Breast epithelium (tissue), 4 donors: Measurements from ENCODE around the gene KHSRP. TPM values are rescaled to one million over a fixed set of nuclear protein-coding genes. Genes with fewer than 3 reads are reported as not detected.

Experiments used
- DNase-seq, 2 donors: peaks; one replicate each; pipeline ENCODE4 v3.0.0-alpha.2; 2019; ENCODE audit warnings: low spot score in 2 of 2
- H3K27ac ChIP-seq, 2 donors: fragments of 200-600 bp; sonication (generic) in 1 of 2; one replicate each; pipeline ENCODE4 v1.5.1; 2016 to 2019; ENCODE audit warnings: mild to moderate bottlenecking in 1 of 2
- H3K27me3 ChIP-seq, 2 donors: fragments of 200-600 bp; sonication (generic) in 1 of 2; one replicate each; pipeline versions ENCODE4 v1.5.1 to v1.6.0; 2017 to 2019; ENCODE audit warnings: control low read depth in 1 of 2, mild to moderate bottlenecking in 1 of 2
- H3K36me3 ChIP-seq: fragments of 200-600 bp; one replicate; pipeline ENCODE4 v1.5.1; 2019
- H3K4me1 ChIP-seq, 2 donors: fragments of 200-600 bp; sonication (generic); one replicate each; pipeline ENCODE4 v1.5.1; 2016 to 2019; ENCODE audit warnings: control low read depth in 1 of 2
- H3K4me3 ChIP-seq, 3 donors: fragments of 200-600 bp; sonication (generic); 1 replicate in 2 of 3; 2 replicates in 1 of 3; pipeline ENCODE4 v1.5.1; 2016 to 2019; ENCODE audit warnings: mild to moderate bottlenecking in 3 of 3, moderate library complexity in 2 of 3
- H3K9me3 ChIP-seq, 2 donors: fragments of 200-600 bp; sonication (generic) in 1 of 2; one replicate each; pipeline ENCODE4 v1.5.1; 2016 to 2019; ENCODE audit warnings: control low read depth in 1 of 2
- CTCF ChIP-seq, 3 donors: fragments of 450-650 bp; IDR thresholded peaks; one replicate each; pipeline ENCODE4 v1.5.1; 2016 to 2017; ENCODE audit warnings: antibody characterized with exemption in 3 of 3, mild to moderate bottlenecking in 3 of 3, moderate library complexity in 3 of 3
- POLR2A ChIP-seq: fragments of 450-650 bp; IDR thresholded peaks from one replicate; pipeline ENCODE4 v1.6.1; 2016; ENCODE audit warnings: antibody characterized with exemption, mild to moderate bottlenecking, moderate library complexity
- POLR2AphosphoS5 ChIP-seq, 3 donors: sonication (generic); formaldehyde crosslinking; IDR thresholded peaks; one replicate each; pipeline ENCODE4 v1.6.1; 2017; ENCODE audit warnings: antibody characterized with exemption in 3 of 3
- intact Hi-C: fragments of 100-400 bp; cut with DNase I; formaldehyde crosslinking; loops from one replicate; pipeline ENCODE4 v1.15.1; 2023; ENCODE audit warnings: low total_unique reads
- total RNA-seq, 3 donors: library from RNA; depleted of rRNA; stranded (reverse); fragments of >200 nt; gene quantifications; one replicate each; pipeline ENCODE4 v1.1.0, GENCODE V29; 2016

Gene KHSRP
- total RNA-seq, 3 donors from 2014 or later = 71.4 to 76.1 (median 73.0) TPM

DNA sequence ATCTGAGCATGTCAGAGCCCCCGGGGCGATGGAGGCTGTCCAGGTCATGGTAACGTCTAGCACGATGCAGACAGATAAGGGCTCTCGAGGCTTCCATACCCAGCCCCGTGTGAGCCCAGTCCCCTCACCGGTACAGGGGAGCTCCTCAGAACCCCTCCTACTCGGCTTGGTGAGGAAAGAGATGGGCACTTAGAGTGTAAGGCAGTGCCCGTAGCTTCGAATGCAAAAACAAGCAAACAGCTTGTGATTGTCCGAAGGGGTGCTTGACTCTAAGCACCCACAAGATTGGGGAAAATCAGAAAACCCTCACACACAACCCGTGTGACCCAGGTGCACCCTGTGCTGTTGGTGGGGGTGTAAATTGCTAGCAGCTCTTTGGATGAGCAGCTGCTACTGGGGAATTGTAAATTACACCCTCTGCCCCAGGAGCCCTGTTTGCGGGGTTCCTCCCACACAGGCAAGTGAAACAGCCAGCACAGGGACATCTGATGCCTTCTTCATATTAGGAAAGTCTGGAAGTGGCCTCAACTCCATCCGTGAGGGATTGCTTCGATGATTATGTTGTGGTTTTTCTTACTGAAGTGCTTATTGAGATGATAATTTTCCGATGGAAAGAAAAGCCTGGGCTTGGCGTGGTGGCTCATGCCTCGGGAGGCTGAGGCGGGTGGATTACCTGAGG is 48.0 kb downstream of the KHSRP start:
- no peaks in the 10 kb centered on the region for H3K27me3 ChIP-seq
- peaks cover 0 to 6% of the 10 kb centered on the region in 2 donors for H3K4me1 ChIP-seq
- H3K36me3 ChIP-seq = peaks cover 20% of the 10 kb centered on the region
- intact Hi-C loops = no loop called here
- H3K27ac ChIP-seq = peak overlapping the region in 1 of 2 donors; percentile 9
- H3K4me3 ChIP-seq = no peak overlapping the region
- H3K9me3 ChIP-seq = no peaks in the 10 kb centered on the region
- TF ChIP-seq POLR2A (no peak), CTCF (IDR thresholded peaks at IDR 0.05) (no peak), POLR2AphosphoS5 (IDR thresholded peaks at IDR 0.05) (no peak)
- no peak for DNase-seq

DNA sequence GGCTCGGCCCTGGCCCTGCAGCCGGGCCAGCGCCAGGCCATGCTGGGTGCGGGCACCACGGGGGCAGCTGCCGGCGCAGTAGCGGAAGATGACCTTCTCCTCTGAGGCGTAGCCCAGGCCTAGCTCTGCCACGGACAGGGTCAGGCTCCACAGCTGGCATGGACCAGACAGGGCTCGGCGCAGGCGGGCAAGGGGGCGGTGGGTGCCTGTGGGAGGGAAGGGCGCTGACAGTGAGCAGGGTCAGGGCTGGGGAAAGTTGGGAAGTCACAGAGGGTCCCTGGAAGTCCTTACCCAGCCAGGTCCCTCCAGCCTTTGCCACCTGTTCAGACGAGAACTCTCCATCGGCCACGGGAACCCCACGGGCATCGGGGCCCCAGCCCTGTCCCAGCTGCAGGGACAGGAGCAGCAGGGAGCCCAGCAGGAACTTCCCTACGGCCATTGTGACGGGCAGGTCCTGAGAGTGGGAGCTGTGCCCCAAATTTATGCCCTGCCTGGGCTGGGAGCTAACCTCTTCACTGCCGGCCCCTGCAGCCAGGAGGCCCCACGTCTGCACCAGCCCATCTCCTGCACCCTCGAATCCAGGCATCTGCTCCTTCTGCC is 49.1 kb downstream of the KHSRP start, which contains the start of gene PSPN:
TSS of gene PSPN (minus strand) at position 523 of the 600 bp plus-strand sequence. CDS start at position 439, 84 bp downstream.
- Histone ChIP-seq H3K9me3 (no peaks in the 10 kb centered on the region), H3K4me3 (no peak within 1 kb of the TSS), H3K36me3 (peaks cover 10% of the 10 kb centered on the region), H3K27me3 (no peaks in the 10 kb centered on the region), H3K4me1 (peaks cover 0 to 6% of the 10 kb centered on the region in 2 donors), H3K27ac (peak within 1 kb of the TSS in 1 of 2 donors; percentile 98)
- intact Hi-C loops = no loop called here
- no peak for DNase-seq
- TF ChIP-seq CTCF (IDR thresholded peaks at IDR 0.05) (no peak), POLR2A (no peak), POLR2AphosphoS5 (IDR thresholded peaks at IDR 0.05) (no peak)

- Histone ChIP-seq H3K4me1 (peaks cover 0 to 6% of the 10 kb centered on the region in 2 donors), H3K9me3 (no peaks in the 10 kb centered on the region), H3K4me3 (peak overlapping the region in 1 of 3 donors; percentile 86), H3K27ac (peak overlapping the region in 1 of 2 donors; percentile 98), H3K36me3 (peaks cover 3% of the 10 kb centered on the region), H3K27me3 (no peaks in the 10 kb centered on the region)
- intact Hi-C loops = no loop called here
- TF ChIP-seq POLR2A (no peak), CTCF (IDR thresholded peaks at IDR 0.05) (no peak), POLR2AphosphoS5 (IDR thresholded peaks at IDR 0.05) (no peak)
- no peak for DNase-seq
Observed at GRCh38 chr19:6374711-6375410, 49.8 kb downstream of the KHSRP start.

GRCh38 chr19:6374161-6374709 is 50.4 kb downstream of the KHSRP start:
- Histone ChIP-seq H3K27ac (peak overlapping the region; percentile 96 to 98), H3K4me3 (peak overlapping the region in 2 of 3 donors; percentile 84 to 86), H3K27me3 (no peaks in the 10 kb centered on the region), H3K9me3 (no peaks in the 10 kb centered on the region), H3K4me1 (peaks cover 0 to 6% of the 10 kb centered on the region in 2 donors), H3K36me3 (no peaks in the 10 kb centered on the region)
- intact Hi-C loops = no loop called here
- TF ChIP-seq POLR2A (no peak), POLR2AphosphoS5 (IDR thresholded peaks at IDR 0.05) (no peak), CTCF (IDR thresholded peaks at IDR 0.05) (no peak)
- DNase-seq = no peak
